Measurements from ENCODE around the gene HOTAIR.

Gene HOTAIR

DNA sequence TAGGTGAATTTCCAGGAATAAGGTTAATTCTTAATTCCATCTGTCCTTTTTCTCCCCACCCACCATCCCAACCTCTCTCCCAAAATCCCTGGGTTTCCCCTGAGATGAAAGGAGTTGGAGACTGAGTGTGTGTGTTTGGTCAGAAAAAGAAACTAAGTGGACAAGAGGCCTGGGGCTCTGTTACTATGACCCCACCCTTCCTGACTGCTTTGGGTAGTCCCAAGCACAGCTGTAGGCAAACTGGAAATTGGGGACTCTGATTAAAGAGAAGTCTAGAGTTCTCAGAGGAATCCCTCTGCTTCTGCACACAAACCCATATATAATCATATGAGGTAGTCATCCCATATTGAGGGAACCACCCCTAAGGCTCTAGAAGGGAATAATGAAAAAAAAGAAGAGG, 27.0 kb downstream of the HOTAIR start:
- no peak for ATAC-seq
- TF ChIP-seq GLIS3 (CRISPR knock-in tag; IDR thresholded peaks at IDR 0.05) (no peak), ARNTL (CRISPR knock-in tag; IDR thresholded peaks at IDR 0.05; ENCODE audit: borderline replicate concordance, low read depth) (no peak), TOX (CRISPR knock-in tag; IDR thresholded peaks at IDR 0.05; ENCODE audit: borderline replicate concordance) (no peak), TCF4 (CRISPR knock-in tag; IDR thresholded peaks at IDR 0.05; ENCODE audit: borderline replicate concordance) (no peak), BACH2 (CRISPR knock-in tag; IDR thresholded peaks at IDR 0.05; ENCODE audit: borderline replicate concordance) (no peak), PPARA (CRISPR knock-in tag; IDR thresholded peaks at IDR 0.05; ENCODE audit: borderline replicate concordance) (no peak), ZC3H10 (CRISPR knock-in tag; IDR thresholded peaks at IDR 0.05) (no peak), CSDC2 (CRISPR knock-in tag; IDR thresholded peaks at IDR 0.05) (no peak), OSR1 (CRISPR knock-in tag; IDR thresholded peaks at IDR 0.05) (no peak), ZFP3 (CRISPR knock-in tag; IDR thresholded peaks at IDR 0.05) (no peak), ZFP30 (CRISPR knock-in tag; IDR thresholded peaks at IDR 0.05) (no peak), ZNF565 (CRISPR knock-in tag; conservative IDR thresholded peaks at IDR 0.05; ENCODE audit: low read depth) (no peak), ESRRG (CRISPR knock-in tag; IDR thresholded peaks at IDR 0.05) (no peak), CSRNP3 (CRISPR knock-in tag; IDR thresholded peaks at IDR 0.05) (no peak), RARB (CRISPR knock-in tag; IDR thresholded peaks at IDR 0.05) (no peak)
- TF ChIP-seq, protein P1, sequence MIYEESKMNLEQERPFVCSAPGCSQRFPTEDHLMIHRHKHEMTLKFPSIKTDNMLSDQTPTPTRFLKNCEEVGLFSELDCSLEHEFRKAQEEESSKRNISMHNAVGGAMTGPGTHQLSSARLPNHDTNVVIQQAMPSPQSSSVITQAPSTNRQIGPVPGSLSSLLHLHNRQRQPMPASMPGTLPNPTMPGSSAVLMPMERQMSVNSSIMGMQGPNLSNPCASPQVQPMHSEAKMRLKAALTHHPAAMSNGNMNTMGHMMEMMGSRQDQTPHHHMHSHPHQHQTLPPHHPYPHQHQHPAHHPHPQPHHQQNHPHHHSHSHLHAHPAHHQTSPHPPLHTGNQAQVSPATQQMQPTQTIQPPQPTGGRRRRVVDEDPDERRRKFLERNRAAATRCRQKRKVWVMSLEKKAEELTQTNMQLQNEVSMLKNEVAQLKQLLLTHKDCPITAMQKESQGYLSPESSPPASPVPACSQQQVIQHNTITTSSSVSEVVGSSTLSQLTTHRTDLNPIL (CRISPR knock-in tag; IDR thresholded peaks at IDR 0.05; ENCODE audit: low read depth), result no peak
- TF ChIP-seq, protein P2, sequence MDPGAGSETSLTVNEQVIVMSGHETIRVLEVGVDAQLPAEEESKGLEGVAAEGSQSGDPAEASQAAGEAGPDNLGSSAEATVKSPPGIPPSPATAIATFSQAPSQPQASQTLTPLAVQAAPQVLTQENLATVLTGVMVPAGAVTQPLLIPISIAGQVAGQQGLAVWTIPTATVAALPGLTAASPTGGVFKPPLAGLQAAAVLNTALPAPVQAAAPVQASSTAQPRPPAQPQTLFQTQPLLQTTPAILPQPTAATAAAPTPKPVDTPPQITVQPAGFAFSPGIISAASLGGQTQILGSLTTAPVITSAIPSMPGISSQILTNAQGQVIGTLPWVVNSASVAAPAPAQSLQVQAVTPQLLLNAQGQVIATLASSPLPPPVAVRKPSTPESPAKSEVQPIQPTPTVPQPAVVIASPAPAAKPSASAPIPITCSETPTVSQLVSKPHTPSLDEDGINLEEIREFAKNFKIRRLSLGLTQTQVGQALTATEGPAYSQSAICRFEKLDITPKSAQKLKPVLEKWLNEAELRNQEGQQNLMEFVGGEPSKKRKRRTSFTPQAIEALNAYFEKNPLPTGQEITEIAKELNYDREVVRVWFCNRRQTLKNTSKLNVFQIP (CRISPR knock-in tag; IDR thresholded peaks at IDR 0.05; ENCODE audit: borderline replicate concordance, low read depth), result no peak

DNA sequence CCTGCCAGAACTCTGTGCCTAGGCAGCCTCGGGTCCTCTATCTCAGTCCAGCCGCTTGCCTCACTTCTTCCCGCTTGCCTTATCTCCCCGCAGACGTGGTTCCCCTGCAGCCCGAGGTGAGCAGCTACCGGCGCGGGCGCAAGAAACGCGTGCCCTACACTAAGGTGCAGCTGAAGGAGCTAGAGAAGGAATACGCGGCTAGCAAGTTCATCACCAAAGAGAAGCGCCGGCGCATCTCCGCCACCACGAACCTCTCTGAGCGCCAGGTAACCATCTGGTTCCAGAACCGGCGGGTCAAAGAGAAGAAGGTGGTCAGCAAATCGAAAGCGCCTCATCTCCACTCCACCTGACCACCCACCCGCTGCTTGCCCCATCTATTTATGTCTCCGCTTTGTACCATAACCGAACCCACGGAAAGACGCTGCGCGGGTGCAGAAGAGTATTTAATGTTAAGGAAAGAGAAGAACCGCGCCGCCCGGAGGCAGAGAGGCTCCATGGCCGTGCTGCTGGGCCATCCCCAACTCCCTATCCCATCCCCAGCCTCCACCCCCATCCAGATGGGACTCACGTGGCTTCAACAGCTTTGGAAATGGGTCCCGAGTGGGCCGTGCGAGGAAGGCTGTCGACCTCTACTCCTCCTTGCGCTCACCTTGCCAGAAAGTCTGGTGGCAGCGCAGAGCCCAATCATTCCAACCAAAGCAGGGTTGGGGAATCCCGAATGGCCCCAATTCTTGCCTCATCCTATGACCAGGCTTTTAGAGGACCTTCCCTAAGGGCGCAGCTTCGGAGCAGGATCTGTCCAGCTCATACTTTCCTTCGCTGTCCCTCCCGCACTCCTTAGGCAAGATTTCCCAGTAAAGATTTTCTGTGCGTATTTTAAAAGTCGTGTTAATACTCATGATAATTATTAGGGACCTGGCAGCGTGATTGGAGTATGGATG, 29.6 kb downstream of the HOTAIR start:
- ATAC-seq, result no peak
- TF ChIP-seq, protein P1 (CRISPR knock-in tag; IDR thresholded peaks at IDR 0.05; ENCODE audit: low read depth), result no peak
- TF ChIP-seq CSRNP3 (CRISPR knock-in tag; IDR thresholded peaks at IDR 0.05), result no peak
- no peak for TF ChIP-seq ZC3H10 (CRISPR knock-in tag; IDR thresholded peaks at IDR 0.05)
- TF ChIP-seq RARB (CRISPR knock-in tag; IDR thresholded peaks at IDR 0.05), result no peak
- TF ChIP-seq ZFP30 (CRISPR knock-in tag; IDR thresholded peaks at IDR 0.05), result no peak
- TF ChIP-seq ZNF8 (CRISPR knock-in tag; IDR thresholded peaks at IDR 0.05), result no peak
- no peak for TF ChIP-seq OSR1 (CRISPR knock-in tag; IDR thresholded peaks at IDR 0.05)
- TF ChIP-seq ARNTL (CRISPR knock-in tag; IDR thresholded peaks at IDR 0.05; ENCODE audit: borderline replicate concordance, low read depth), result no peak

DNA sequence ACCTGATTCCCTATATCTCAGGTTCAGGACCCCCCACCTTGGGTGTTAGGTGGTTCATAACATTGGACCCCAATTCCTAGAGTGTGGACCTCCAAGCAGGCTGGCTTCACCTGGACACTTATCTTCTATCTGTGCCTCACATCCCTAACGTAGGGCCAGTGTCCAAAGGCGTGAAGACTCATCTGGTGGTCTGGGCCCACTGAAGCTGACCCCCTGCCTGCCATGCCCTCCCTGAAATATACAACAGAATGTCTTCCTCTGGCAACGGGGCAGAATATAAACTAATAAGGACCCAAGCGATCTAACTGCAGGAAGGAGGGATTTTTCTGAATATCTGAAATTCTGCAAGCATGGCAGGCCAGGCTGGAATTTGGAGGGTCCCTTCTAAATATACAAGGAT, 30.5 kb downstream of the HOTAIR start:
- no peak for TF ChIP-seq ZC3H10 (CRISPR knock-in tag; IDR thresholded peaks at IDR 0.05)
- TF ChIP-seq BACH2 (CRISPR knock-in tag; IDR thresholded peaks at IDR 0.05; ENCODE audit: borderline replicate concordance), result no peak
- TF ChIP-seq, protein P2 (CRISPR knock-in tag; IDR thresholded peaks at IDR 0.05; ENCODE audit: borderline replicate concordance, low read depth), result no peak
- no peak for TF ChIP-seq ARNTL (CRISPR knock-in tag; IDR thresholded peaks at IDR 0.05; ENCODE audit: borderline replicate concordance, low read depth)
- no peak for TF ChIP-seq GLIS3 (CRISPR knock-in tag; IDR thresholded peaks at IDR 0.05)
- TF ChIP-seq ISL1 (CRISPR knock-in tag; IDR thresholded peaks at IDR 0.05), result no peak
- TF ChIP-seq OSR1 (CRISPR knock-in tag; IDR thresholded peaks at IDR 0.05), result no peak
- TF ChIP-seq ZFP30 (CRISPR knock-in tag; IDR thresholded peaks at IDR 0.05), result no peak
- no peak for TF ChIP-seq TOX (CRISPR knock-in tag; IDR thresholded peaks at IDR 0.05; ENCODE audit: borderline replicate concordance)
- TF ChIP-seq PATZ1 (CRISPR knock-in tag; IDR thresholded peaks at IDR 0.05; ENCODE audit: borderline replicate concordance), result no peak
- no peak for TF ChIP-seq TCF4 (CRISPR knock-in tag; IDR thresholded peaks at IDR 0.05; ENCODE audit: borderline replicate concordance)
- TF ChIP-seq RARB (CRISPR knock-in tag; IDR thresholded peaks at IDR 0.05), result no peak
- no peak for TF ChIP-seq PPARA (CRISPR knock-in tag; IDR thresholded peaks at IDR 0.05; ENCODE audit: borderline replicate concordance)
- ATAC-seq, result no peak
